ENCODE results near the gene OLIG3. TPM values are rescaled to one million over a fixed set of nuclear protein-coding genes. Genes with fewer than 3 reads are reported as not detected.

OLIG3 gene
- total RNA-seq, 1 donor from 2014 or later, result not detected

DNA sequence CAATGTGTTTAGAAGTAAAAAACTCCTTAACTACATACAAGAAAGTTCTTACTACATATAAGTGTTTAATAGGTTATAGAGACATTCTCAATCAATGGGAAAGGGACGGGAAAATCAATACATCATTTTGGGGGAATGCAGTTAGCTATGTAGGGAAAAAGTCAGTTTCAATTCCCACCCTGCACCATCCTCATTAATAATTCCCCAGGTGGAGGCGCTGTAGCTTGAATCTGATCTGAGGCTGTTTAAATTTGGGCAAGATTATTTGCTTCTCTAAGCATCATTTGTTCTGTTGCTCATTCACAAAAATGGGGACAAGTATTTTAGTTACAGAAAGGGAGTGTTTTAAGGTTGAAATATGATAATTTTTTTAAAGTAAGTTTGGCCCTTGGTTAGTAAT, 19.1 kb downstream of the OLIG3 start:
- no peaks in the 10 kb centered on the region for H3K9me3 Mint-ChIP-seq
- intact Hi-C loops (cut with micrococcal nuclease), result no loop called here
- H3K27ac Mint-ChIP-seq, result no peak overlapping the region
- ChIA-PET POLR2A (no interaction called here), CTCF (no interaction called here)
- ATAC-seq (ENCODE audit: low read depth) (no peak), DNase-seq (no peak)
- H3K36me3 Mint-ChIP-seq (ENCODE audit: low read depth), result no peaks in the 10 kb centered on the region
- TF ChIP-seq, protein P1, sequence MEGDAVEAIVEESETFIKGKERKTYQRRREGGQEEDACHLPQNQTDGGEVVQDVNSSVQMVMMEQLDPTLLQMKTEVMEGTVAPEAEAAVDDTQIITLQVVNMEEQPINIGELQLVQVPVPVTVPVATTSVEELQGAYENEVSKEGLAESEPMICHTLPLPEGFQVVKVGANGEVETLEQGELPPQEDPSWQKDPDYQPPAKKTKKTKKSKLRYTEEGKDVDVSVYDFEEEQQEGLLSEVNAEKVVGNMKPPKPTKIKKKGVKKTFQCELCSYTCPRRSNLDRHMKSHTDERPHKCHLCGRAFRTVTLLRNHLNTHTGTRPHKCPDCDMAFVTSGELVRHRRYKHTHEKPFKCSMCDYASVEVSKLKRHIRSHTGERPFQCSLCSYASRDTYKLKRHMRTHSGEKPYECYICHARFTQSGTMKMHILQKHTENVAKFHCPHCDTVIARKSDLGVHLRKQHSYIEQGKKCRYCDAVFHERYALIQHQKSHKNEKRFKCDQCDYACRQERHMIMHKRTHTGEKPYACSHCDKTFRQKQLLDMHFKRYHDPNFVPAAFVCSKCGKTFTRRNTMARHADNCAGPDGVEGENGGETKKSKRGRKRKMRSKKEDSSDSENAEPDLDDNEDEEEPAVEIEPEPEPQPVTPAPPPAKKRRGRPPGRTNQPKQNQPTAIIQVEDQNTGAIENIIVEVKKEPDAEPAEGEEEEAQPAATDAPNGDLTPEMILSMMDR (IDR thresholded peaks at IDR 0.05), result no peak
- H3K27me3 Mint-ChIP-seq, result peaks cover 34% of the 10 kb centered on the region
- no peaks in the 10 kb centered on the region for H3K4me1 Mint-ChIP-seq
- H3K4me3 Mint-ChIP-seq, result no peak overlapping the region

DNA sequence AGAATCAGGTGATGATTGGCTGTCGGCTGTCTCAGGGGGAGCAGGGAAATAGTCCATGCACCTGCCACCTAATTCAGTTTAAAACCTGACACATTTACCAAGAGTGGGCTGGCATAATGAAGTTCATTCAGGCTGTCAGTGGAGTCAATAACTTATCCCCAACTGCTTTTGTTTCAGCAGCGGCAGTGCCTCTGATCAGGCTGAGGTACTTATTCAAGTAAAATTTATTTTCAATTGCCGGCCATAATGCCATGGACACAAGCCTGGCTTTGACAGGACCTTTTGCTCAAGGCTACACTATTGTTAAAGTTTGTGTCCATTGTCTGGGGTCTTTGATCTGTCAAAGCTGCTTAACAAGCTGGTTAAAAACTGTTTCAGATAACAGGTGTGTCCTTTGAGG, 20.6 kb downstream of the OLIG3 start:
- Mint-ChIP-seq H3K27me3 (peaks cover 34% of the 10 kb centered on the region), H3K27ac (no peak overlapping the region), H3K4me3 (no peak overlapping the region), H3K4me1 (no peaks in the 10 kb centered on the region), H3K9me3 (no peaks in the 10 kb centered on the region), H3K36me3 (ENCODE audit: low read depth) (no peaks in the 10 kb centered on the region)
- ChIA-PET POLR2A (no interaction called here), CTCF (no interaction called here)
- TF ChIP-seq, protein P1 (IDR thresholded peaks at IDR 0.05), result no peak
- ATAC-seq (ENCODE audit: low read depth) (no peak), DNase-seq (no peak)
- intact Hi-C loops (cut with micrococcal nuclease), result no loop called here

DNA sequence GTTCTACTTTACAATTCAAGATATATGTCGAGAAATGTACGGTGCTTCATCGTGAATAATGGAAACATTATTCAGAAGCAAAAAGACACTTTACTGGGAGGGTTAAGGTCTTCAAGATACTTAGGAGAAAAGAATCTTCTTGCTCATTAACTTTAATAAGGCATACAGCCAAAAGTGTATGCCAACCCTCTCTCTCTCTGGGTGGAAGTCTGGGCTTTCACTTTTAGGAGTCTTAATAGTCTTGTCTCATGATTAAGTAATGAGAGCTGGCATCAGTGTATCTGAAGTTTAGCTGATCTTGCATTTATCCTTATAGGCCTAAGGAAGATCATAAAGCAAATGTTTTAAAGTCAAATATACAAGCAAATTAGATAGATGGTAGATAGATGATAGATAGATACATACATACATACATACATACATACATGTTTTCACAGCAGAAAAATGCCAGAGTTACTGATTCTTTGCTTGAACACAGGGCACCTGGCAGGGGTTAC, 21.5 kb downstream of the OLIG3 start:
- intact Hi-C loops (cut with micrococcal nuclease), result no loop called here
- Mint-ChIP-seq H3K4me1 (no peaks in the 10 kb centered on the region), H3K9me3 (no peaks in the 10 kb centered on the region), H3K4me3 (no peak overlapping the region), H3K27ac (no peak overlapping the region), H3K27me3 (peaks cover 35% of the 10 kb centered on the region), H3K36me3 (ENCODE audit: low read depth) (no peaks in the 10 kb centered on the region)
- ATAC-seq (ENCODE audit: low read depth), result no peak
- CTCF ChIA-PET, result interaction anchor here (0.6 kb wide), 1 partner anchor 20 kb away, joined by 3 read pairs; no protein-coding TSS in a partner anchor
- POLR2A ChIA-PET, result no interaction called here
- TF ChIP-seq, protein P1 (IDR thresholded peaks at IDR 0.05), result no peak
- no peak for DNase-seq

DNA sequence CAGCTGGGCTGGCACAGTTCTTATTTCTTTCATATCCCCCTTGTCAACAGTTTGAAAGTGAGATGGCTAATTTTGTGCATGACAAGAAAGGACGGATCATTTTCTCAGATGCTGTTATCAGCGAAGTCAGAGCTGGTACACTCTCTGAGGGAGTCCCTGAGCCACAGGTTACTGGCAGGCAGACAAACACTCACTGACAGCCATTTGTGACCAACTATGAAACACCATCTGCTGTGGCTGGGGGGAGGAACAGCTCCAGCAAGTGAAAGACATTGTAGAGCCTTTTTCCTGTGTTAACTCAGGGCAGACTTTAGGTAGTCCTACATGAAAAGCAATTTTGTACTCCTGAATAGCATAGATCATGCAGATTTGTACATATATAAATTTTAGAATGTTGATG, 22.2 kb downstream of the OLIG3 start:
- DNase-seq (no peak), ATAC-seq (ENCODE audit: low read depth) (no peak)
- H3K36me3 Mint-ChIP-seq (ENCODE audit: low read depth), result no peaks in the 10 kb centered on the region
- no peaks in the 10 kb centered on the region for H3K4me1 Mint-ChIP-seq
- ChIA-PET CTCF (interaction anchor here (0.6 kb wide), 1 partner anchor 21 kb away, joined by 4 read pairs; no protein-coding TSS in a partner anchor), POLR2A (no interaction called here)
- H3K27ac Mint-ChIP-seq, result no peak overlapping the region
- H3K27me3 Mint-ChIP-seq, result peaks cover 33% of the 10 kb centered on the region
- no peak overlapping the region for H3K4me3 Mint-ChIP-seq
- H3K9me3 Mint-ChIP-seq, result no peaks in the 10 kb centered on the region
- TF ChIP-seq, protein P1 (IDR thresholded peaks at IDR 0.05), result no peak
- intact Hi-C loops (cut with micrococcal nuclease), result no loop called here

DNA sequence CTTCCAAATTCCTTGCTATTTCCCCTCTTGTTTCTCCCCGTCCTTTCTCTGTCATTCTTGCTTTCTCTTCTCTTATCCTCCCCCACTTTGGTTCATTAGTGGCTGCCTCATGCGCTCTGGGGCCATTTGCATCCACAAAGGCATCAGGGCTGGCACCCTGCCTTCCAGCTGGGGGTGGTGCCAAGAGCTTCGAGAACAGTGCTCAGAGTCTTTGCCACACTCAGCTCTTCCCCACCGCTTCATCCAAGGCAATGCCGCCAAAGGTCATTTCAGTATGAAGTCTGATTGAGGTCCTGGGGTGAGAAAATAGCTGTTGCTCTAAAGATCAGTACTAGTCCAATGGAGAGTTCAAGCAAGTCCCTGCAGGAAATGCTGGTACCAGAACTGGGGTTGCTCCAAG, 22.7 kb downstream of the OLIG3 start:
- Mint-ChIP-seq H3K27ac (no peak overlapping the region), H3K27me3 (peaks cover 32% of the 10 kb centered on the region), H3K4me1 (no peaks in the 10 kb centered on the region), H3K36me3 (ENCODE audit: low read depth) (no peaks in the 10 kb centered on the region), H3K9me3 (no peaks in the 10 kb centered on the region), H3K4me3 (no peak overlapping the region)
- CTCF ChIA-PET, result interaction anchor here (0.6 kb wide), 1 partner anchor 20 kb away, joined by 4 read pairs; no protein-coding TSS in a partner anchor
- TF ChIP-seq, protein P1 (IDR thresholded peaks at IDR 0.05), result no peak
- POLR2A ChIA-PET, result no interaction called here
- intact Hi-C loops (cut with micrococcal nuclease), result no loop called here
- ATAC-seq (ENCODE audit: low read depth) (no peak), DNase-seq (no peak)
